ENCODE measurements around the gene NUDCD3.

Gene NUDCD3

DNA sequence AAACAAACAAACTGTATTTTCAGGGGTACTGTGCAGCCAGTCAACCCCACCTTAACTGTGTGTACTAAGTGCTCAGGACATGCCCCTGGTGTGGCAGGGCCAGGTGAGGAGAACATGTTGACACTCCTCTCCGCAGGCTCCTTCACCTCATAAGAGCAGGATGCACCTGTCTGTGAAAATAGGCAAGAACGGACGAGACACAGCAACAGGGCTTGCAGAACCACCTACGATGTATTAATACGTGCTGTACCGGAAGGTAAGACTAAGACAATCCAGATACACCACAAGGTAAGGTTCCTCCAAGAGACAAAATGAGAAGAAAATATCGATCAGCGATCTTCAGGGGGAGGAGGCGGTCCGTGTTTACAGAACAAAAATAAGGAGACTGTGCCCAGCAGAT lies 99.3 kb downstream of the NUDCD3 start:
- Histone ChIP-seq H3K4me1 (ENCODE audit: control insufficient read depth, low read length) (no peaks in the 10 kb centered on the region), H3K4me3 (ENCODE audit: low read length) (no peak overlapping the region), H3K9me2 (replicated peaks; ENCODE audit: control insufficient read depth, low read length) (no peaks in the 10 kb centered on the region), H3K79me2 (ENCODE audit: control insufficient read depth, low read length) (no peaks in the 10 kb centered on the region), H4K20me1 (ENCODE audit: control insufficient read depth, insufficient read depth, low read depth, low read length) (0 out of 2 replicates have a peak, but pooled peaks cover 2% of the 10 kb centered on the region), H3K27ac (ENCODE audit: low read depth, low read length) (no peak overlapping the region), H3K4me2 (ENCODE audit: low read length) (no peak overlapping the region), H3F3A (ENCODE audit: control insufficient read depth, insufficient read depth) (no peaks in the 10 kb centered on the region), H3K36me3 (ENCODE audit: control insufficient read depth, low read length) (peaks cover 74% of the 10 kb centered on the region), H3K27me3 (ENCODE audit: control insufficient read depth, low read length) (no peaks in the 10 kb centered on the region), H3K9me3 (ENCODE audit: control insufficient read depth, insufficient read depth, low read length) (no peaks in the 10 kb centered on the region)
- no peak for TF ChIP-seq EZH2phosphoT487 (IDR thresholded peaks at IDR 0.05; ENCODE audit: borderline replicate concordance, low read length)
- TF ChIP-seq, protein P1, sequence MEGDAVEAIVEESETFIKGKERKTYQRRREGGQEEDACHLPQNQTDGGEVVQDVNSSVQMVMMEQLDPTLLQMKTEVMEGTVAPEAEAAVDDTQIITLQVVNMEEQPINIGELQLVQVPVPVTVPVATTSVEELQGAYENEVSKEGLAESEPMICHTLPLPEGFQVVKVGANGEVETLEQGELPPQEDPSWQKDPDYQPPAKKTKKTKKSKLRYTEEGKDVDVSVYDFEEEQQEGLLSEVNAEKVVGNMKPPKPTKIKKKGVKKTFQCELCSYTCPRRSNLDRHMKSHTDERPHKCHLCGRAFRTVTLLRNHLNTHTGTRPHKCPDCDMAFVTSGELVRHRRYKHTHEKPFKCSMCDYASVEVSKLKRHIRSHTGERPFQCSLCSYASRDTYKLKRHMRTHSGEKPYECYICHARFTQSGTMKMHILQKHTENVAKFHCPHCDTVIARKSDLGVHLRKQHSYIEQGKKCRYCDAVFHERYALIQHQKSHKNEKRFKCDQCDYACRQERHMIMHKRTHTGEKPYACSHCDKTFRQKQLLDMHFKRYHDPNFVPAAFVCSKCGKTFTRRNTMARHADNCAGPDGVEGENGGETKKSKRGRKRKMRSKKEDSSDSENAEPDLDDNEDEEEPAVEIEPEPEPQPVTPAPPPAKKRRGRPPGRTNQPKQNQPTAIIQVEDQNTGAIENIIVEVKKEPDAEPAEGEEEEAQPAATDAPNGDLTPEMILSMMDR (IDR thresholded peaks at IDR 0.05; ENCODE audit: low read depth, low read length, poor library complexity, severe bottlenecking) = no peak

DNA sequence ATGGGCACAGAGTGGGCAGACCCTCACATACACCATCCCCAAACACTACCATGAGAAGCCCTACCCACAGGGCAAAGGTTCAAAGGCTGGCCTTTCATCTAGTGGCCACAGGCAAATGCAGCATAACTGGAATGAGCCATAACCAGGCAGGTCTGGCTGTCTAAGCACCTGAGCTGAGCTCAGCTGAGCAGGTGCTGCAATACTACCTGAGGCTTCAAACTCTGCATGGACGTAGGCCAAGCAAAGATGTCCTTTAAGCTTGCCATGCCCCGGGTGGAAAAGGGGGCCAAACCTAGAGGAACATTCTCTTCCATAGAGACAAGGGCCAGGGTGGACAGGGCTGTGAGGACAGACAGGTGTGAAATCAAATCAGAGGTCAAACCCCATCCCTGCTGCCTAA lies 99.8 kb downstream of the NUDCD3 start:
- TF ChIP-seq, protein P1 (IDR thresholded peaks at IDR 0.05; ENCODE audit: low read depth, low read length, poor library complexity, severe bottlenecking) = no peak
- TF ChIP-seq EZH2phosphoT487 (IDR thresholded peaks at IDR 0.05; ENCODE audit: borderline replicate concordance, low read length) = no peak
- Histone ChIP-seq H3K9me2 (replicated peaks; ENCODE audit: control insufficient read depth, low read length) (no peaks in the 10 kb centered on the region), H3F3A (ENCODE audit: control insufficient read depth, insufficient read depth) (no peaks in the 10 kb centered on the region), H3K4me1 (ENCODE audit: control insufficient read depth, low read length) (no peaks in the 10 kb centered on the region), H3K79me2 (ENCODE audit: control insufficient read depth, low read length) (no peaks in the 10 kb centered on the region), H3K36me3 (ENCODE audit: control insufficient read depth, low read length) (peaks cover 75% of the 10 kb centered on the region), H3K9me3 (ENCODE audit: control insufficient read depth, insufficient read depth, low read length) (no peaks in the 10 kb centered on the region), H3K4me2 (ENCODE audit: low read length) (no peak overlapping the region), H3K27me3 (ENCODE audit: control insufficient read depth, low read length) (no peaks in the 10 kb centered on the region), H3K4me3 (ENCODE audit: low read length) (no peak overlapping the region), H3K27ac (ENCODE audit: low read depth, low read length) (no peak overlapping the region), H4K20me1 (ENCODE audit: control insufficient read depth, insufficient read depth, low read depth, low read length) (0 out of 2 replicates have a peak, but pooled peaks cover 2% of the 10 kb centered on the region)

DNA sequence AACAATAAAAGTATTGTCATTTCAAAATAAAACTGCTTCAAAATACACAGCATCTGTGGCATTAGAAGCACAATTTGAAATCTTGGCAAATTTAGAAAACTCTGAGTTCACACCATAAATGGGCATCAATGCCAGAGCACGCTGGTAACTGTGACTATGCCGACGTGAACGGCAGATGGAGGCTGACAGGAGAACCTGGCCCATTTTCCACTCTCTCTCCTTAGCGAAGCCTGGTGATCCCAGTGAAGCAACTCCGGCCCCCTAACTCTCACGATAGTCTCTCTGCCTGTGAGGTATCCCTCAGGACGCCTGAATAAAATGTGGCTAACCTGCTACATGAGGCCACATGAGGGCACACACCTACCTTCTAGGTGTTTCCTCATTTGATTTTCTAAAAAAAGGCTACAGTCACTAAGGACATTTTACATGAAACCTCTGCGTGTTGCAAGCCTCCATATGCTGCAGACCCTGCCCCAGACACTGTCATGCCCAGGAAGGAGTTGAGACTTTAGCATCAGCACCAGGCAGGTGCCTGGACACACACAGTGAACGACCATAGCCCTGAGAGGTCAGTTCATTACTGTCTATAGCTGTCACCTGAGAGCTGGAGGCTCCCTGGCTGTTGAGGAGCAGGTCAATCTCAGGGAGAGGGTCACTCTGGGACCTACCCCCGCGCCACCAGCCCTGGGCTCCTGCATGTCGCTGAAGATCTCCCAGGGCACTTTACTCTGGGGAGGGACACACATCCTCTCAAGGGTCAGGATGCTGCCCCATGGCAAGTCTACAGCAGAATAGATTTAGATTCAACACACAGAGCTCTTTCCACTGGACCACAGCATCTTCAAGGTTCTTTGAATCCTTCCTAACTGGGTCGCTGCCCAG lies 102.1 kb downstream of the NUDCD3 start:
- no peaks in the 10 kb centered on the region for H3K9me2 ChIP-seq (replicated peaks; ENCODE audit: control insufficient read depth, low read length)

More for the DNA sequence above, 102.1 kb downstream of the NUDCD3 start:
- TF ChIP-seq EZH2phosphoT487 (IDR thresholded peaks at IDR 0.05; ENCODE audit: borderline replicate concordance, low read length) = no peak
- TF ChIP-seq, protein P1 (IDR thresholded peaks at IDR 0.05; ENCODE audit: low read depth, low read length, poor library complexity, severe bottlenecking) = no peak
- H3K9me3 ChIP-seq (ENCODE audit: control insufficient read depth, insufficient read depth, low read length) = no peaks in the 10 kb centered on the region
- H3K4me2 ChIP-seq (ENCODE audit: low read length) = no peak overlapping the region
- H3K79me2 ChIP-seq (ENCODE audit: control insufficient read depth, low read length) = no peaks in the 10 kb centered on the region
- no peaks in the 10 kb centered on the region for H3F3A ChIP-seq (ENCODE audit: control insufficient read depth, insufficient read depth)
- no peak overlapping the region for H3K4me3 ChIP-seq (ENCODE audit: low read length)
- no peak overlapping the region for H3K27ac ChIP-seq (ENCODE audit: low read depth, low read length)
- peaks cover 75% of the 10 kb centered on the region for H3K36me3 ChIP-seq (ENCODE audit: control insufficient read depth, low read length)
- H3K27me3 ChIP-seq (ENCODE audit: control insufficient read depth, low read length) = no peaks in the 10 kb centered on the region
- H4K20me1 ChIP-seq (ENCODE audit: control insufficient read depth, insufficient read depth, low read depth, low read length) = 0 out of 2 replicates have a peak, but pooled peaks cover 2% of the 10 kb centered on the region
- no peaks in the 10 kb centered on the region for H3K4me1 ChIP-seq (ENCODE audit: control insufficient read depth, low read length)
